HCT116 (cell line): Measurements from ENCODE around the gene ARHGAP18. TPM values are rescaled to one million over a fixed set of nuclear protein-coding genes. Genes with fewer than 3 reads are reported as not detected.

Experiments used
- ATAC-seq: fragments of 200-7000 bp; cut with Tn5 transposase; 2 replicates; pipeline ENCODE4 v1.9.1; 2020; ENCODE audit warnings: mild to moderate bottlenecking, moderate library complexity
- BruUV-seq: library from RNA; stranded (reverse); fragments of 400-500 nt; replicated peaks from 2 replicates; lab custom pipeline; 2021; lab: Mats Ljungman, UMichigan
- CTCF ChIA-PET: fragments of 300-600 bp; sonication (Branson Sonifier 250); formaldehyde crosslinking; loops from one replicate; lab custom pipeline; 2021; ENCODE audit warnings: antibody characterized with exemption; lab: Charles Lee
- POLR2A ChIA-PET: fragments of 300-600, 350-600 bp; sonication (Branson Sonifier 250); formaldehyde crosslinking; loops from one replicate; lab custom pipeline; 2021; ENCODE audit warnings: antibody characterized with exemption; lab: Charles Lee
- RAD21 ChIA-PET, 2 experiments: fragments of 300-600 bp; sonication (Branson Sonifier 250); formaldehyde crosslinking; loops; one replicate each; lab custom pipeline; 2023; ENCODE audit warnings: low total read pairs in 2 of 2; ENCODE audit not compliant: uncharacterized antibody in 2 of 2, unreplicated experiment in 2 of 2, low non-redundant PET in 1 of 2; lab: Charles Lee
- DNase-seq: peaks from one replicate; pipeline ENCODE4 v3.0.0-alpha.2; 2010; ENCODE audit warnings: low read depth, low spot score
- H2AFZ ChIP-seq: fragments of 200-600 bp; shearing (Covaris generic), sonication (generic); 2 replicates; pipeline ENCODE4 v1.6.1; 2017; ENCODE audit warnings: low read depth, mixed run types, mixed read lengths, antibody characterized with exemption, low read length; ENCODE audit not compliant: poor library complexity, severe bottlenecking
- H3K27ac ChIP-seq: 2 replicates; pipeline ENCODE4 v1.5.1; 2012; ENCODE audit warnings: low read depth, low read length
- H3K27me3 ChIP-seq: fragments of 200-600 bp; sonication (generic); 2 replicates; pipeline ENCODE4 v1.6.1; 2016; ENCODE audit warnings: mixed run types, low read length, mixed read lengths; ENCODE audit not compliant: insufficient read depth
- H3K36me3 ChIP-seq, 2 experiments: fragments of 200-500 bp in 1 of 2; fragments of 200-600 bp in 1 of 2; sonication (Bioruptor generic) in 1 of 2; sonication (generic) in 1 of 2; 2 replicates each; pipeline versions ENCODE4 v1.5.1 to v1.6.1; 2014 to 2016; ENCODE audit warnings: low read length in 2 of 2, inconsistent platforms in 1 of 2, mixed read lengths in 1 of 2, mixed run types in 1 of 2; ENCODE audit not compliant: insufficient read depth in 2 of 2, control insufficient read depth in 1 of 2
- H3K4me1 ChIP-seq, 2 experiments: fragments of 200-600 bp in 1 of 2; sonication (generic) in 1 of 2; 2 replicates each; pipeline versions ENCODE4 v1.5.1 to v1.6.1; 2012 to 2017; ENCODE audit warnings: low read length in 2 of 2, inconsistent platforms in 1 of 2, mild to moderate bottlenecking in 1 of 2, mixed read lengths in 1 of 2, mixed run types in 1 of 2, moderate library complexity in 1 of 2; ENCODE audit not compliant: insufficient read depth in 2 of 2, control insufficient read depth in 1 of 2
- H3K4me2 ChIP-seq: fragments of 200-600 bp; sonication (generic); 2 replicates; pipeline ENCODE4 v1.6.1; 2017; ENCODE audit warnings: mixed run types, low read length, mixed read lengths
- H3K4me3 ChIP-seq, 2 experiments: fragments of 200-600 bp in 1 of 2; sonication (generic) in 1 of 2; replicated peaks in 1 of 2; 2 replicates each; pipeline ENCODE4 v1.5.1; 2011 to 2016; ENCODE audit warnings: low read length in 2 of 2, control low read depth in 1 of 2, low read depth in 1 of 2, mild to moderate bottlenecking in 1 of 2, mixed read lengths in 1 of 2, mixed run types in 1 of 2
- H3K79me2 ChIP-seq: fragments of 200-600 bp; sonication (generic); 2 replicates; pipeline ENCODE4 v1.6.1; 2017; ENCODE audit warnings: mild to moderate bottlenecking, mixed run types, low read length, moderate library complexity, mixed read lengths; ENCODE audit not compliant: insufficient read depth
- H3K9ac ChIP-seq: fragments of 200-600 bp; sonication (generic); 2 replicates; pipeline ENCODE4 v1.6.1; 2016; ENCODE audit warnings: low read length, mixed read lengths
- H3K9me2 ChIP-seq: fragments of 200-600 bp; sonication (generic), shearing (Covaris generic); 2 replicates; pipeline ENCODE4 v1.6.1; 2017; ENCODE audit warnings: mixed run types, mild to moderate bottlenecking, moderate library complexity; ENCODE audit not compliant: insufficient read depth
- H3K9me3 ChIP-seq, 2 experiments: fragments of 200-500 bp in 1 of 2; fragments of 200-600 bp in 1 of 2; sonication (Bioruptor generic) in 1 of 2; sonication (generic) in 1 of 2; 2 replicates each; pipeline ENCODE4 v1.6.1; 2014 to 2017; ENCODE audit warnings: low read length in 2 of 2, mixed read lengths in 2 of 2, inconsistent platforms in 1 of 2, low read depth in 1 of 2, mild to moderate bottlenecking in 1 of 2, mixed run types in 1 of 2, moderate library complexity in 1 of 2; ENCODE audit not compliant: control insufficient read depth in 1 of 2, insufficient read depth in 1 of 2
- H4K20me1 ChIP-seq: fragments of 200-600 bp; sonication (generic), shearing (Covaris generic); 2 replicates; pipeline ENCODE4 v1.6.1; 2017; ENCODE audit warnings: mixed run types, mild to moderate bottlenecking, moderate library complexity; ENCODE audit not compliant: insufficient read depth
- ATF3 ChIP-seq: IDR thresholded peaks from 2 replicates; pipeline ENCODE4 v1.6.1; 2012
- EGR1 ChIP-seq: IDR thresholded peaks from 2 replicates; pipeline ENCODE4 v1.6.1; 2012; ENCODE audit warnings: low read depth
- FOSL1 ChIP-seq: IDR thresholded peaks from 2 replicates; pipeline ENCODE4 v1.6.1; 2012; ENCODE audit warnings: low read depth
- JUND ChIP-seq: IDR thresholded peaks from 2 replicates; pipeline ENCODE4 v1.6.1; 2012
- POLR2AphosphoS5 ChIP-seq: IDR thresholded peaks from 2 replicates; pipeline ENCODE4 v1.6.1; 2011; ENCODE audit warnings: mild to moderate bottlenecking, low read depth, low read length, moderate library complexity
- SP1 ChIP-seq: IDR thresholded peaks from 2 replicates; pipeline ENCODE4 v1.6.1; 2012; ENCODE audit warnings: low read depth
- SRF ChIP-seq: IDR thresholded peaks from 2 replicates; pipeline ENCODE4 v1.6.1; 2012; ENCODE audit warnings: low read depth
- intact Hi-C: fragments of 100-400 bp; cut with micrococcal nuclease; formaldehyde crosslinking; loops from 2 replicates; pipeline ENCODE4 v1.10.0; 2022
- total RNA-seq: library from RNA; stranded (reverse); gene quantifications from one replicate; pipeline ENCODE4 v1.2.1, GENCODE V29; 2021; ENCODE audit not compliant: unreplicated experiment

Gene ARHGAP18
- total RNA-seq, 1 experiment from 2014 or later = 70.3 TPM

GRCh38 chr6:129678463-129678862 is 31.5 kb downstream of the ARHGAP18 start:
- POLR2A ChIA-PET = interaction anchor here (1.1 kb wide), 1 partner anchor 72 kb away, joined by 3 read pairs; no protein-coding TSS in a partner anchor
- Histone ChIP-seq H3K79me2 (peaks cover 95% of the 10 kb centered on the region), H3K9me2 (no peaks in the 10 kb centered on the region), H3K9ac (peak overlapping the region; percentile 59), H4K20me1 (no peaks in the 10 kb centered on the region), H3K4me1 (peaks cover 98% of the 10 kb centered on the region in 2 experiments), H3K4me3 (no peak overlapping the region), H3K27ac (peak overlapping the region; percentile 97), H2AFZ (no peak overlapping the region), H3K27me3 (no peaks in the 10 kb centered on the region), H3K9me3 (no peaks in the 10 kb centered on the region), H3K36me3 (no peaks in the 10 kb centered on the region), H3K4me2 (peak overlapping the region; percentile 66)
- intact Hi-C loops = no loop called here
- RAD21 ChIA-PET = no interaction called here
- BruUV-seq = no TSS peak
- ATAC-seq = peak; percentile 41; the same call in 1 of the 2 replicates
- DNase-seq = no peak
- CTCF ChIA-PET = interaction anchor here (1.2 kb wide), 1 partner anchor 52 kb away, joined by 4 read pairs; no protein-coding TSS in a partner anchor
- TF ChIP-seq SRF = no peak
- TF ChIP-seq POLR2AphosphoS5 = no peak
- TF ChIP-seq FOSL1 = peak; percentile 31; the same call in 1 of the 2 replicates
- no peak for TF ChIP-seq ATF3
- no peak for TF ChIP-seq JUND
- TF ChIP-seq EGR1 = no peak
- TF ChIP-seq SP1 = no peak

- no TSS peak for BruUV-seq
- ATAC-seq = no peak
- Histone ChIP-seq H3K9me2 (no peaks in the 10 kb centered on the region), H4K20me1 (no peaks in the 10 kb centered on the region), H2AFZ (no peak overlapping the region), H3K4me1 (peaks cover 95 to 98% of the 10 kb centered on the region in 2 experiments), H3K9ac (peak overlapping the region; percentile 59), H3K27me3 (no peaks in the 10 kb centered on the region), H3K27ac (peak overlapping the region; percentile 97), H3K4me2 (peak overlapping the region; percentile 66), H3K79me2 (peaks cover 89% of the 10 kb centered on the region), H3K9me3 (no peaks in the 10 kb centered on the region), H3K4me3 (no peak overlapping the region), H3K36me3 (no peaks in the 10 kb centered on the region)
- RAD21 ChIA-PET = no interaction called here
- CTCF ChIA-PET = interaction anchor here (1.2 kb wide), 1 partner anchor 53 kb away, joined by 4 read pairs; no protein-coding TSS in a partner anchor
- DNase-seq = no peak
- intact Hi-C loops = no loop called here
- TF ChIP-seq POLR2AphosphoS5 (no peak), FOSL1 (no peak), JUND (no peak), SP1 (no peak)
- POLR2A ChIA-PET = interaction anchor here (0.8 to 3.0 kb wide), 3 partner anchors 23 to 72 kb away, joined by 3 to 9 read pairs (median 3); no protein-coding TSS in a partner anchor
Observed at GRCh38 chr6:129677620-129678325, 32.2 kb downstream of the ARHGAP18 start.
